ENCODE results near the gene C9orf78. TPM values are rescaled to one million over a fixed set of nuclear protein-coding genes. Genes with fewer than 3 reads are reported as not detected.
A peak's percentile ranks its signal among the peaks of the same experiment; 100 is the strongest.

C9orf78 gene
- total and polyA plus RNA-seq, 9 of the 15 experiments (the other 6 are each of a cell fraction or from before 2014, with no cell fraction given): 94.6 to 266 (median 202) TPM

- TF ChIP-seq REST (IDR thresholded peaks at IDR 0.05; ENCODE audit: borderline replicate concordance): no peak
- no peak for TF ChIP-seq REST (CRISPR knock-in tag; IDR thresholded peaks at IDR 0.05; ENCODE audit: low read depth)
- 0 out of 2 replicates have a peak, but pooled peaks have one; percentile 22 for TF ChIP-seq ZNF609 (CRISPR knock-in tag; IDR thresholded peaks at IDR 0.05; ENCODE audit: borderline replicate concordance)
- TF ChIP-seq THAP12 (CRISPR knock-in tag; IDR thresholded peaks at IDR 0.05): 0 out of 2 replicates have a peak, but pooled peaks have one; percentile 30
Observed at GRCh38 chr9:129803676-129804060, 31.4 kb downstream of the C9orf78 start (continued).
